Measurements from ENCODE around the gene SLC6A13. TPM values are rescaled to one million over a fixed set of nuclear protein-coding genes. Genes with fewer than 3 reads are reported as not detected.

The SLC6A13 gene
- total and polyA plus RNA-seq, 2 of the 13 experiments (the other 11 are each of a cell fraction or from before 2014, with no cell fraction given) = 0.05 to 0.15 TPM

- TF ChIP-seq AHDC1 (CRISPR knock-in tag; IDR thresholded peaks at IDR 0.05; ENCODE audit: borderline replicate concordance) = peak; percentile 17; the same call in 1 of the 2 replicates
- no peak for TF ChIP-seq ZNF468 (CRISPR knock-in tag; IDR thresholded peaks at IDR 0.05)
- TF ChIP-seq ZFX (CRISPR knock-in tag; IDR thresholded peaks at IDR 0.05; ENCODE audit: low read depth) = 0 out of 2 replicates have a peak, but pooled peaks have one; percentile 27
- TF ChIP-seq PRPF4 (IDR thresholded peaks at IDR 0.05; ENCODE audit: low read depth, low read length, poor library complexity, severe bottlenecking) = no peak
- no peak; the same call in 1 of the 2 replicates for TF ChIP-seq RXRA (CRISPR knock-in tag; IDR thresholded peaks at IDR 0.05)
- no peak for TF ChIP-seq ZBTB7B (CRISPR knock-in tag; IDR thresholded peaks at IDR 0.05)
- no peak for TF ChIP-seq THAP9 (CRISPR knock-in tag; IDR thresholded peaks at IDR 0.05; ENCODE audit: borderline replicate concordance)
- peak; percentile 31; the same call in 1 of the 2 replicates for TF ChIP-seq ZNF331 (CRISPR knock-in tag; IDR thresholded peaks at IDR 0.05)
- TF ChIP-seq SP2 (CRISPR knock-in tag; IDR thresholded peaks at IDR 0.05) = no peak
- TF ChIP-seq DMTF1 (CRISPR knock-in tag; IDR thresholded peaks at IDR 0.05) = no peak
- TF ChIP-seq ZBTB7A (CRISPR knock-in tag; IDR thresholded peaks at IDR 0.05) = peak; percentile 35; the same call in 1 of the 2 replicates
- TF ChIP-seq ZNF629 (CRISPR knock-in tag; conservative IDR thresholded peaks at IDR 0.05) = 0 out of 2 replicates have a peak, but pooled peaks have one; percentile 16
- no peak for TF ChIP-seq MNT (IDR thresholded peaks at IDR 0.05)
Measured at GRCh38 chr12:237026-237815, 25.4 kb downstream of the SLC6A13 start (continued).
